IMR-90 (cell line): ENCODE measurements around the gene IL11. TPM values are rescaled to one million over a fixed set of nuclear protein-coding genes. Genes with fewer than 3 reads are reported as not detected.

Source experiments
- ATAC-seq: fragments of 200-7000 bp; cut with Tn5 transposase; 2 replicates; pipeline ENCODE4 v1.9.1; 2020; ENCODE audit warnings: low read depth, mild to moderate bottlenecking, moderate library complexity
- BruUV-seq: library from RNA; stranded (reverse); fragments of 400-500 nt; replicated peaks from 2 replicates; lab custom pipeline; 2021; lab: Mats Ljungman, UMichigan
- CTCF ChIA-PET: fragments of 300-600 bp; formaldehyde crosslinking; extraction: SDS; loops from one replicate; lab custom pipeline; 2021; ENCODE audit warnings: antibody characterized with exemption; lab: Yijun Ruan, JAX
- POLR2A ChIA-PET: fragments of 300-600 bp; sonication (Branson Sonifier 250); formaldehyde crosslinking; loops from one replicate; lab custom pipeline; 2022; ENCODE audit warnings: antibody characterized with exemption; ENCODE audit not compliant: unreplicated experiment; lab: Charles Lee
- DNase-seq: peaks from one replicate; pipeline ENCODE4 v3.0.0; 2013
- H2AFZ ChIP-seq: replicated peaks from 2 replicates; pipeline ENCODE3; 2013; ENCODE audit warnings: low read length, mild to moderate bottlenecking; ENCODE audit not compliant: poor library complexity
- H2AK5ac ChIP-seq: 2 replicates; pipeline ENCODE4 v1.6.1; 2013; ENCODE audit warnings: low read depth, low read length, inconsistent platforms
- H2AK9ac ChIP-seq: replicated peaks from 2 replicates; pipeline ENCODE3; 2013; ENCODE audit warnings: mild to moderate bottlenecking, low read depth, low read length, moderate library complexity; ENCODE audit not compliant: poor library complexity
- H2BK120ac ChIP-seq: 2 replicates; pipeline ENCODE4 v1.6.1; 2013; ENCODE audit warnings: low read depth, low read length, inconsistent platforms
- H2BK15ac ChIP-seq: 3 replicates; pipeline ENCODE4 v1.6.1; 2013; ENCODE audit warnings: low read depth, low read length, inconsistent platforms
- H2BK20ac ChIP-seq: 2 replicates; pipeline ENCODE4 v1.6.1; 2013; ENCODE audit warnings: low read depth, mild to moderate bottlenecking, inconsistent platforms, low read length, moderate library complexity
- H2BK5ac ChIP-seq: 2 replicates; pipeline ENCODE4 v1.6.1; 2013; ENCODE audit warnings: mild to moderate bottlenecking, low read depth, low read length, inconsistent platforms; ENCODE audit not compliant: poor library complexity, severe bottlenecking
- H3K14ac ChIP-seq: replicated peaks from 2 replicates; pipeline ENCODE4 v1.6.1; 2013; ENCODE audit warnings: low read depth, low read length, inconsistent platforms
- H3K18ac ChIP-seq: 2 replicates; pipeline ENCODE4 v1.6.1; 2013; ENCODE audit warnings: low read depth, low read length, control low read depth
- H3K23ac ChIP-seq: 2 replicates; pipeline ENCODE4 v1.6.1; 2013; ENCODE audit warnings: low read depth, low read length, inconsistent platforms
- H3K27ac ChIP-seq: 2 replicates; pipeline ENCODE4 v1.5.1; 2013; ENCODE audit warnings: mild to moderate bottlenecking, control low read depth, low read length; ENCODE audit not compliant: insufficient read depth
- H3K27me3 ChIP-seq: 2 replicates; pipeline ENCODE4 v1.6.1; 2013; ENCODE audit warnings: low read length; ENCODE audit not compliant: control insufficient read depth, insufficient read depth
- H3K36me3 ChIP-seq: 2 replicates; pipeline ENCODE4 v1.6.1; 2013; ENCODE audit warnings: low read length, mixed read lengths; ENCODE audit not compliant: control insufficient read depth, insufficient read depth
- H3K4ac ChIP-seq: 2 replicates; pipeline ENCODE4 v1.6.1; 2013; ENCODE audit warnings: low read depth, low read length, inconsistent platforms
- H3K4me1 ChIP-seq: 2 replicates; pipeline ENCODE4 v1.6.1; 2013; ENCODE audit warnings: low read length, mixed read lengths; ENCODE audit not compliant: control insufficient read depth, insufficient read depth
- H3K4me2 ChIP-seq: 2 replicates; pipeline ENCODE4 v1.6.1; 2013; ENCODE audit warnings: low read depth, mild to moderate bottlenecking, control low read depth, low read length, moderate library complexity
- H3K4me3 ChIP-seq: 2 replicates; pipeline ENCODE4 v1.5.1; 2013; ENCODE audit warnings: low read depth, mild to moderate bottlenecking, control low read depth, low read length, moderate library complexity; ENCODE audit not compliant: insufficient read depth
- H3K56ac ChIP-seq: 2 replicates; pipeline ENCODE4 v1.6.1; 2013; ENCODE audit warnings: low read length, inconsistent platforms; ENCODE audit not compliant: insufficient read depth; ENCODE audit errors: extremely low read depth
- H3K79me1 ChIP-seq, 2 experiments: 2 replicates each; pipeline ENCODE4 v1.6.1; 2013; ENCODE audit warnings: low read length in 2 of 2, inconsistent platforms in 1 of 2, low read depth in 1 of 2
- H3K9ac ChIP-seq: 2 replicates; pipeline ENCODE4 v1.6.1; 2013; ENCODE audit warnings: low read depth, low read length, control low read depth
- H3K9me1 ChIP-seq: 2 replicates; pipeline ENCODE4 v1.6.1; 2013; ENCODE audit warnings: low read length, inconsistent platforms; ENCODE audit not compliant: insufficient read depth
- H3K9me3 ChIP-seq: 2 replicates; pipeline ENCODE4 v1.6.1; 2013; ENCODE audit warnings: low read length; ENCODE audit not compliant: control insufficient read depth, insufficient read depth
- H4K20me1 ChIP-seq: 2 replicates; pipeline ENCODE4 v1.6.1; 2013; ENCODE audit warnings: low read length, inconsistent platforms; ENCODE audit not compliant: insufficient read depth
- H4K5ac ChIP-seq: 2 replicates; pipeline ENCODE4 v1.6.1; 2013; ENCODE audit warnings: mild to moderate bottlenecking, low read depth, low read length, control low read depth
- H4K8ac ChIP-seq, 2 experiments: 2 replicates each; pipeline ENCODE4 v1.6.1; 2013; ENCODE audit warnings: low read depth in 2 of 2, low read length in 2 of 2, control low read depth in 1 of 2, inconsistent platforms in 1 of 2
- H4K91ac ChIP-seq: 2 replicates; pipeline ENCODE4 v1.6.1; 2013; ENCODE audit warnings: low read depth, low read length, inconsistent platforms; ENCODE audit not compliant: insufficient read depth
- BHLHE40 ChIP-seq: fragments of 150-350 bp; IDR thresholded peaks from 2 replicates; pipeline ENCODE4 v1.6.1; 2016; ENCODE audit warnings: mild to moderate bottlenecking, low read depth, low read length
- CEBPB ChIP-seq: IDR thresholded peaks from 2 replicates; pipeline ENCODE4 v1.6.1; 2012; ENCODE audit warnings: low read depth, low read length, improper control_type of control experiment
- CHD1 ChIP-seq: IDR thresholded peaks from 2 replicates; pipeline ENCODE4 v1.6.1; 2012; ENCODE audit warnings: low read depth, low read length, improper control_type of control experiment
- CTCF ChIP-seq: conservative IDR thresholded peaks from 2 replicates; pipeline ENCODE4 v1.5.1; 2012; ENCODE audit warnings: mild to moderate bottlenecking, low read depth, low read length, improper control_type of control experiment
- ELK1 ChIP-seq: fragments of 150-350 bp; IDR thresholded peaks from 2 replicates; pipeline ENCODE4 v1.6.1; 2016; ENCODE audit warnings: low read depth, mild to moderate bottlenecking, low read length, moderate library complexity, borderline replicate concordance
- FOS ChIP-seq: fragments of 150-350 bp; IDR thresholded peaks from 2 replicates; pipeline ENCODE4 v1.6.1; 2016; ENCODE audit warnings: low read depth, low read length
- MAFK ChIP-seq: IDR thresholded peaks from 2 replicates; pipeline ENCODE4 v1.6.1; 2012; ENCODE audit warnings: low read depth, low read length, improper control_type of control experiment
- MAZ ChIP-seq: IDR thresholded peaks from 2 replicates; pipeline ENCODE4 v1.6.1; 2012; ENCODE audit warnings: low read depth, mild to moderate bottlenecking, low read length, improper control_type of control experiment, moderate library complexity, borderline replicate concordance
- MXI1 ChIP-seq: IDR thresholded peaks from 2 replicates; pipeline ENCODE4 v1.6.1; 2012; ENCODE audit warnings: low read depth, mild to moderate bottlenecking, low read length, moderate library complexity, borderline replicate concordance
- NFE2L2 ChIP-seq: fragments of 150-350 bp; IDR thresholded peaks from 2 replicates; pipeline ENCODE4 v1.6.1; 2016; ENCODE audit warnings: low read depth, mild to moderate bottlenecking, low read length
- POLR2A ChIP-seq: IDR thresholded peaks from 2 replicates; pipeline ENCODE4 v1.6.1; 2012; ENCODE audit warnings: mild to moderate bottlenecking, low read depth, low read length
- RAD21 ChIP-seq: IDR thresholded peaks from 2 replicates; pipeline ENCODE4 v1.6.1; 2012; ENCODE audit warnings: low read length, improper control_type of control experiment
- RCOR1 ChIP-seq: IDR thresholded peaks from 2 replicates; pipeline ENCODE4 v1.6.1; 2012; ENCODE audit warnings: mild to moderate bottlenecking, low read length, improper control_type of control experiment; ENCODE audit not compliant: insufficient replicate concordance
- RFX5 ChIP-seq: IDR thresholded peaks from 2 replicates; pipeline ENCODE4 v1.8.0; 2012; ENCODE audit warnings: low read depth, mild to moderate bottlenecking, low read length, moderate library complexity
- SMC3 ChIP-seq: fragments of 150-350 bp; IDR thresholded peaks from 2 replicates; pipeline ENCODE4 v1.6.1; 2016; ENCODE audit warnings: low read depth, mild to moderate bottlenecking, antibody characterized with exemption, low read length, moderate library complexity
- USF2 ChIP-seq: fragments of 150-350 bp; IDR thresholded peaks from 2 replicates; pipeline ENCODE4 v1.6.1; 2017; ENCODE audit warnings: mild to moderate bottlenecking, antibody characterized with exemption, low read length, low read depth
- WGBS, 2 experiments: methylation state at CpG; one replicate each; pipeline versions ENCODE4 v1.1.5 to v1.1.7; 2013; ENCODE audit warnings: missing lambda C conversion rate in 2 of 2; ENCODE audit not compliant: insufficient read length in 1 of 2; ENCODE audit errors: extremely low coverage in 2 of 2; 5-methylcytosine and 5-hydroxymethylcytosine counted together
- dilution Hi-C: fragments of 300-500 bp; cut with HindIII; formaldehyde crosslinking; loops from one replicate; pipeline ENCODE4 v1.14.3; 2018; ENCODE audit warnings: low sequenced_read_pairs; ENCODE audit not compliant: unreplicated experiment
- in situ Hi-C: fragments of 300-500 bp; cut with MboI; formaldehyde crosslinking; loops from 3 replicates; pipeline ENCODE4 v1.14.3; 2019; ENCODE audit warnings: low sequenced_read_pairs, inconsistent platforms, mixed read lengths
- intact Hi-C: fragments of 100-400 bp; cut with micrococcal nuclease; formaldehyde crosslinking; loops from 2 replicates; pipeline ENCODE4 v1.10.0; 2022
- polyA plus RNA-seq, 3 experiments: library from polyadenylated mRNA; depleted of rRNA; stranded (reverse); fragments of >200 nt; gene quantifications; 2 replicates each; pipeline ENCODE4 v1.2.3, GENCODE V29; 2012; ENCODE audit warnings: low replicate concordance in 1 of 3
- total RNA-seq: library from RNA; depleted of rRNA; stranded (reverse); fragments of >200 nt; gene quantifications from 2 replicates; pipeline ENCODE4 v1.2.3, GENCODE V29; 2012

The IL11 gene
- total and polyA plus RNA-seq, 2 of the 4 experiments (the other 2 are of a cell fraction): 14.3 to 33.6 TPM

- Histone ChIP-seq H4K8ac (no peak overlapping the region), H3K23ac (no peak overlapping the region), H4K91ac (no peak overlapping the region), H3K9ac (no peak overlapping the region), H3K14ac (no peak overlapping the region), H3K4me2 (no peak overlapping the region), H3K27ac (no peak overlapping the region), H2AK9ac (no peak overlapping the region), H2AK5ac (no peak overlapping the region; the same call in 1 of the 2 replicates), H3K9me1 (no peaks in the 10 kb centered on the region), H3K9me3 (no peaks in the 10 kb centered on the region), H3K27me3 (no peaks in the 10 kb centered on the region), H3K18ac (no peak overlapping the region), H3K56ac (no peak overlapping the region), H3K4ac (no peak overlapping the region), H3K4me1 (no peaks in the 10 kb centered on the region), H3K36me3 (peaks cover 26% of the 10 kb centered on the region), H2BK120ac (no peak overlapping the region), H2AFZ (no peak overlapping the region), H3K79me1 (peaks cover 6 to 31% of the 10 kb centered on the region in 2 experiments), H2BK5ac (no peak overlapping the region), H2BK15ac (no peak overlapping the region), H2BK20ac (no peak overlapping the region), H3K4me3 (no peak overlapping the region), H4K20me1 (peaks cover 38% of the 10 kb centered on the region), H4K5ac (no peak overlapping the region)
- ATAC-seq (no peak), DNase-seq (no peak)
- intact Hi-C loops (no loop called here), in situ Hi-C loops (no loop called here), dilution Hi-C loops (no loop called here)
- ChIA-PET POLR2A (no interaction called here), CTCF (no interaction called here)
- 100% methylated on average over 2 of the region's 12 CpGs; no CpG with 5 or more reads in 1 of the 2 experiments for WGBS, 2 experiments
- no TSS peak for BruUV-seq
- TF ChIP-seq RCOR1 (no peak), BHLHE40 (no peak), CHD1 (no peak), MAFK (no peak), NFE2L2 (no peak), FOS (no peak), SMC3 (no peak), RFX5 (no peak), CEBPB (no peak), USF2 (no peak), POLR2A (no peak; the same call in 1 of the 2 replicates), MAZ (no peak), MXI1 (no peak), ELK1 (no peak), CTCF (no peak), RAD21 (no peak)
Observed at GRCh38 chr19:55398200-55398925, 28.1 kb upstream of the IL11 start.
